ENCODE measurements around the gene GPR18. TPM values are rescaled to one million over a fixed set of nuclear protein-coding genes. Genes with fewer than 3 reads are reported as not detected.

The GPR18 gene
- total and polyA plus RNA-seq, 9 of the 15 experiments (the other 6 are each of a cell fraction or from before 2014, with no cell fraction given): 0.75 TPM; not detected in 8

- TF ChIP-seq DDX20 (tag; IDR thresholded peaks at IDR 0.05; ENCODE audit: low read depth) (no peak), UBTF (IDR thresholded peaks at IDR 0.05; ENCODE audit: borderline replicate concordance in 1 of 2, low read depth in 2 of 2, low read length in 2 of 2) (no peak), POLR2G (IDR thresholded peaks at IDR 0.05; ENCODE audit: low read depth, low read length) (no peak), THRAP3 (IDR thresholded peaks at IDR 0.05; ENCODE audit: borderline replicate concordance) (no peak), ZNF282 (CRISPR knock-in tag; IDR thresholded peaks at IDR 0.05) (no peak)
These were observed 9.7 kb upstream of the GPR18 start (continued) for GRCh38 chr13:99267927-99268326.

- ATAC-seq (no peak), FAIRE-seq (no peak), DNase-seq (ENCODE audit: extremely low read depth in 1 of 4, low spot score in 3 of 4) (peak in 2 of 4 experiments; percentile 15 to 34)
- Histone ChIP-seq H4K20me1 (replicated peaks; ENCODE audit: control insufficient read depth, insufficient read depth, low read length) (no peaks in the 10 kb centered on the region), H3K9me1 (ENCODE audit: control insufficient read depth, insufficient read depth, low read length) (no peaks in the 10 kb centered on the region), H3K4me2 (ENCODE audit: insufficient read depth, low read length) (no peak overlapping the region; the same call in 1 of the 2 replicates), H3K27me3 (ENCODE audit: control insufficient read depth in 2 of 2, insufficient read depth in 2 of 2, low read length in 2 of 2) (no peaks in the 10 kb centered on the region), H3K79me2 (ENCODE audit: control insufficient read depth, insufficient read depth, low read length) (peaks cover 17% of the 10 kb centered on the region; the same call in 2 of the 3 replicates), H3K36me3 (ENCODE audit: control insufficient read depth, insufficient read depth, low read length) (peaks cover 8% of the 10 kb centered on the region; the same call in 2 of the 3 replicates), H3K27ac (ENCODE audit: extremely low read depth, low read depth, low read length) (no peak overlapping the region), H3K9me3 (replicated peaks; ENCODE audit: control insufficient read depth, insufficient read depth, low read depth, low read length) (no peaks in the 10 kb centered on the region), H3K4me1 (replicated peaks in 1 of 2; ENCODE audit: control insufficient read depth in 2 of 2, insufficient read depth in 2 of 2, low read length in 2 of 2) (peaks cover 7 to 24% of the 10 kb centered on the region in 2 experiments; a peak in 3 of 5 replicates), H3K4me3 (no peak overlapping the region), H3K9ac (ENCODE audit: insufficient read depth in 1 of 2, low read depth in 2 of 2, low read length in 2 of 2) (no peak overlapping the region; a peak in 1 of 4 replicates), H2AFZ (ENCODE audit: low read depth, low read length) (no peak overlapping the region)
- ChIA-PET POLR2A (interaction anchor here (0.7 to 0.8 kb wide), 2 partner anchors 18 to 256 kb away, joined by 3 read pairs; no protein-coding TSS in a partner anchor), CTCF (ENCODE audit: low intra/inter-chr PET ratio) (no interaction called here)
- in situ Hi-C loops (cut with MboI) (loop anchor here (5.0 kb wide), 2 partner anchors 90 to 170 kb away; no protein-coding TSS in a partner anchor), intact Hi-C loops (cut with micrococcal nuclease) (loop anchor here (1.0 to 10.0 kb wide), 5 partner anchors 65 to 592 kb away; partner anchors contain the start of gene UBAC2)
- WGBS (ENCODE audit: insufficient coverage, low coverage, missing lambda C conversion rate): 45% methylated on average over 5 of the region's 6 CpGs
- TF ChIP-seq CBFA2T3 (IDR thresholded peaks at IDR 0.05) (peak; percentile 25; the same call in 1 of the 2 replicates), ZNF436 (CRISPR knock-in tag; IDR thresholded peaks at IDR 0.05) (no peak), TCF3 (CRISPR knock-in tag; IDR thresholded peaks at IDR 0.05) (peak; percentile 21; the same call in 1 of the 2 replicates), MAFG (tag; conservative IDR thresholded peaks at IDR 0.05) (no peak), HCFC1 (IDR thresholded peaks at IDR 0.05; ENCODE audit: low read depth, low read length) (no peak), RBM22 (IDR thresholded peaks at IDR 0.05; ENCODE audit: low read depth, low read length, poor library complexity, severe bottlenecking) (no peak), XRCC5 (IDR thresholded peaks at IDR 0.05; ENCODE audit: low read depth, low read length) (no peak)
- no TSS peak for BruUV-seq (replicated peaks)
These were observed 8.6 kb upstream of the GPR18 start for GRCh38 chr13:99266827-99267226.
